Measurements from ENCODE around the gene RPUSD4. TPM values are rescaled to one million over a fixed set of nuclear protein-coding genes. Genes with fewer than 3 reads are reported as not detected.

Gene RPUSD4
- total and polyA plus RNA-seq, 2 experiments from 2014 or later = 12.1 to 21.3 TPM

DNA sequence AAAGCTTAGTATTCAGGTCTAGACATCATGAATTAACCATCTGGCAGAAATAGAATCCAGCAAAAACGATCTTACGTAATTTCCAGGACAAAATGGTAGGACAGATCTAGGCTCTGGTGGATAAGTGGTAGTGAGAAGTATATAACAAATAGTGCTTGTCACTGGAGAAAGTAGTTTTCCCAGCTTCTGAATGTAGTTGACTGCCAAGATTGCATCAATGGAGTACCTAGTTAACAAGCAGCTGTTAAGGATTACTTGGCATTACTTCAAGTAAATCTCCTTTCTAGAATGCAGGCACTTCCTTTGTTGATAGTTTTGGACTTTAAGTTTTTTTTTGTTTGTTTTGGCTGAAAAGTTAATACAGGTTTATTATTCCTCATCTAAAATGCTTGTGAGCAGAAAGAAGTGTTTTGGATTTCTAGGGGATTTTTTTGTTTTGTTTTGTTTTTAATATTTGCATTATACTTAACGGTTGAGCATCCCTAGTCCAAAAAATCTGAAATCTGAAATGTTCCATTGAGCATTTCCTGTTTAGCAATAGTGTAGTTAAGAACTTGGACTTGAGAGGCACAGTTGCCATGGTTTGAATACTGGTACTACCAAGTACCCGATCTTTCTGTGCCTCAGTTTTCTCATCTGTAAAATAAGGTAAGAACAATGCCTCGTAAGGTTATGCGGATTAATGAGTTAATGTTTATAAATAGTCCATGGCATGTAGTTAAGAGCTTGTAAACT, 20.4 kb upstream of the RPUSD4 start:
- H3K36me3 ChIP-seq (ENCODE audit: low read depth) = no peaks in the 10 kb centered on the region
- peaks cover 27% of the 10 kb centered on the region for H3K79me2 ChIP-seq (ENCODE audit: insufficient read depth)
- H3K4me2 ChIP-seq (ENCODE audit: unreplicated experiment) = no peak overlapping the region
- H3K4me3 ChIP-seq = no peak overlapping the region
- H3F3A ChIP-seq (ENCODE audit: insufficient read depth) = 0 out of 2 replicates have a peak, but pooled peaks cover 5% of the 10 kb centered on the region
- no peak overlapping the region for H2AFZ ChIP-seq
- no peaks in the 10 kb centered on the region for H3K9me2 ChIP-seq (ENCODE audit: insufficient read depth)
- in situ Hi-C loops (cut with MboI) = no loop called here
- H4K20me1 ChIP-seq (ENCODE audit: insufficient read depth) = no peaks in the 10 kb centered on the region
- 86 to 90% methylated on average over 6 of the region's 6 CpGs for WGBS, 2 experiments (ENCODE audit: low coverage in 1 of 2, low lambda C conversion rate in 2 of 2, missing lambda C conversion rate in 2 of 2)
- H3K27ac ChIP-seq = no peak overlapping the region
- no peaks in the 10 kb centered on the region for H3K9me3 ChIP-seq (ENCODE audit: low read depth)
- no peak overlapping the region for H3K9ac ChIP-seq
- H3K27me3 ChIP-seq (replicated peaks; ENCODE audit: insufficient read depth) = no peaks in the 10 kb centered on the region
- no peak for TF ChIP-seq EZH2phosphoT487 (IDR thresholded peaks at IDR 0.05; ENCODE audit: insufficient read depth, low read depth)
- no peak for TF ChIP-seq EZH2 (IDR thresholded peaks at IDR 0.05; ENCODE audit: insufficient read depth, poor library complexity, severe bottlenecking)
- DNase-seq = no peak
- H3K4me1 ChIP-seq (ENCODE audit: insufficient read depth) = no peaks in the 10 kb centered on the region

DNA sequence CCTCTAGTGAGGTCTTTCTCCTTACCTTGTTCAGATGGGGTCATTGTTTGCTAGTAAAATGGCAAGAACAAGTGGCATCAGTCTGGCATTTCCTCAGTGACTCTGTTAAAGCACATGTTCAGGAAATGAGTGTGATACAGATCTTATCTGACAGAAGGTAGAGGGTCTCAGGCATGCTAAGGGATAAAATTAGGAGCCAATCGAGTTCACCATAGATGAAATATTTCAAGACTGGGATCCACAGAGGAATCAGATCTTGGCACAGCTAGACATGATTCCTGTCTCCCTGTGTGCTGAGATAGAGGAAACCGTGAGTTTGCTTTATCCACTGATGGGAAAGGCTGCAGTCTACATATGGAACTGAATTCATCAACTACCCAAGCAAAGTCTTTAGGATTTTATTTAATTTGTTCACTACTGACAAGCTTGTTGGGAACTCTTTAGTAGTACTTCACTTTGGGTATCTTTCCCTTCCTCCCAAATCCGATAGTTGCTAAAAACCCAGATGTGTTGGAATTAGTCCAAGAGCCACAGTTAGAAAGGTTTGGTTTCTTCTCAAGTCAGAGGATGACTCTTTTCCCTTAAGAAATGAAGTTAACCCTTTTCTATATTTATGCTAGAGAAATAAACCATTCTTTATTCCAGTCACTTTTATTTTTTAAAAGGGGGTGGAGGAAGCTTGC, 18.5 kb upstream of the RPUSD4 start:
- no peaks in the 10 kb centered on the region for H3K9me3 ChIP-seq (ENCODE audit: low read depth)
- no peaks in the 10 kb centered on the region for H4K20me1 ChIP-seq (ENCODE audit: insufficient read depth)
- no peaks in the 10 kb centered on the region for H3K4me1 ChIP-seq (ENCODE audit: insufficient read depth)
- H3K36me3 ChIP-seq (ENCODE audit: low read depth) = no peaks in the 10 kb centered on the region
- TF ChIP-seq EZH2 (IDR thresholded peaks at IDR 0.05; ENCODE audit: insufficient read depth, poor library complexity, severe bottlenecking) (no peak), EZH2phosphoT487 (IDR thresholded peaks at IDR 0.05; ENCODE audit: insufficient read depth, low read depth) (no peak)
- H3F3A ChIP-seq (ENCODE audit: insufficient read depth) = 0 out of 2 replicates have a peak, but pooled peaks cover 5% of the 10 kb centered on the region
- no peak overlapping the region for H2AFZ ChIP-seq
- H3K27me3 ChIP-seq (replicated peaks; ENCODE audit: insufficient read depth) = no peaks in the 10 kb centered on the region
- no peaks in the 10 kb centered on the region for H3K9me2 ChIP-seq (ENCODE audit: insufficient read depth)
- WGBS, 2 experiments (ENCODE audit: low coverage in 1 of 2, low lambda C conversion rate in 2 of 2, missing lambda C conversion rate in 2 of 2) = 41 to 47% methylated on average over 3 of the region's 3 CpGs
- in situ Hi-C loops (cut with MboI) = no loop called here
- peak; percentile 12 for DNase-seq
- H3K4me2 ChIP-seq (ENCODE audit: unreplicated experiment) = no peak overlapping the region
- no peak overlapping the region for H3K4me3 ChIP-seq
- peaks cover 41% of the 10 kb centered on the region for H3K79me2 ChIP-seq (ENCODE audit: insufficient read depth)
- H3K9ac ChIP-seq = no peak overlapping the region
- H3K27ac ChIP-seq = no peak overlapping the region

DNA sequence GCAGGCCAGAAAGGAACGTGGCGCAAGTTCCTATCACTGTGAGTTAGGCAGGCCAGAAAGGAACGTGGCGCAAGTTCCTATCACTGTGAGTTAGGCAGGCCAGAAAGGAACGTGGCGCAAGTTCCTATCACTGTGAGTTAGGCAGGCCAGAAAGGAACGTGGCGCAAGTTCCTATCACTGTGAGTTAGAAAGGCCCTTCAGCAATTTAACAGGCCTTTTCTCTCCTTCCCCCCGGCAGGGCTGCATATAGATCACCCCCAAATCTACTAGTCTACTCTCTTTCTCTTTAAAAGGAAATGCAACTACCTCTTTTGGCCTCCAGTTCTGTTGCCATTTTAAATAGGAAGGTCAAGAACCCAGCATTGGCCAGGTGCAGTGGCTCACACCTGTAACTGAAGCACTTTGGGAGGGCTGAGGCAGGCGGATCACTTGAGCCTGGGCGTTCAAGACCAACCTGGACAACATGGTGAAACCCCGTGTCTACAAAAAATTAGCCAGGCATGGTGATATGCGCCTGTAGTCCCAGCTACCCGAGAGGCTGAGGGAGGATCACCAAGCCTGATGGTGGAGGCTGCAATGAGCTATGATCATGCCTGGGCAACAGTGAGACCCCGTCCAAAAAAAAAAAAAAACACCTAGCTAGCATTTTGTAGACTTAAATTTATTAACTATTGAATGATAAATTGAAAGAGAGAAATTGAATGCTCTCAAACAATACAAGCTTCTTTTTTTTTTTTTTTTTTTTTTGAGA, 15.1 kb upstream of the RPUSD4 start:
- in situ Hi-C loops (cut with MboI) = no loop called here
- Histone ChIP-seq H3K4me2 (ENCODE audit: unreplicated experiment) (no peak overlapping the region), H3K79me2 (ENCODE audit: insufficient read depth) (peaks cover 66% of the 10 kb centered on the region), H3F3A (ENCODE audit: insufficient read depth) (no peaks in the 10 kb centered on the region), H4K20me1 (ENCODE audit: insufficient read depth) (no peaks in the 10 kb centered on the region), H3K9ac (no peak overlapping the region), H3K27ac (no peak overlapping the region), H2AFZ (no peak overlapping the region), H3K36me3 (ENCODE audit: low read depth) (no peaks in the 10 kb centered on the region), H3K4me3 (no peak overlapping the region), H3K4me1 (ENCODE audit: insufficient read depth) (no peaks in the 10 kb centered on the region), H3K9me2 (ENCODE audit: insufficient read depth) (no peaks in the 10 kb centered on the region), H3K27me3 (replicated peaks; ENCODE audit: insufficient read depth) (no peaks in the 10 kb centered on the region), H3K9me3 (ENCODE audit: low read depth) (no peaks in the 10 kb centered on the region)
- TF ChIP-seq EZH2phosphoT487 (IDR thresholded peaks at IDR 0.05; ENCODE audit: insufficient read depth, low read depth) = no peak
- no peak for TF ChIP-seq EZH2 (IDR thresholded peaks at IDR 0.05; ENCODE audit: insufficient read depth, poor library complexity, severe bottlenecking)
- WGBS, 2 experiments (ENCODE audit: low coverage in 1 of 2, low lambda C conversion rate in 2 of 2, missing lambda C conversion rate in 2 of 2) = 86 to 93% methylated on average over 7 to 11 of the region's 15 CpGs
- DNase-seq = no peak

DNA sequence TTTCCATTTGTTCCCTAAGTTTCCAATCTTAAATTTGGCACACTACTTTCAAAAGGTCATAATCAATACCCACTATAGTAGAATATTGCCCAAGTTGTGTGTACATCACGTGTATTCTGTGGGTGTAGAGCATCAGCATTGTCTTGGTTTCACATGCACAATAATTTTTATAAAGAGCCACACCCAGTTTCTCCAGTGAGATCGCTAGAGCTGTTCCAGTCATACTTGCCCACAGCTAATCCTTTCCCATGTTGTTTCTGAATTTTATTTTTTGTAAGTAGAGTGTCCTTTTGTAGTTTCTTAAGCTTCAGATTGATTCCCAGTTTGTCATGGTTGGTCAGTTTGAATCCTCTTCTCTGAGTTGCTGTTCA, 13.8 kb upstream of the RPUSD4 start:
- 17 to 20% methylated on average over 2 of the region's 2 CpGs for WGBS, 2 experiments (ENCODE audit: low coverage in 1 of 2, low lambda C conversion rate in 2 of 2, missing lambda C conversion rate in 2 of 2)
- peak; percentile 50 for DNase-seq
- Histone ChIP-seq H3K9me3 (ENCODE audit: low read depth) (no peaks in the 10 kb centered on the region), H3K79me2 (ENCODE audit: insufficient read depth) (peaks cover 78% of the 10 kb centered on the region), H3K4me1 (ENCODE audit: insufficient read depth) (no peaks in the 10 kb centered on the region), H3F3A (ENCODE audit: insufficient read depth) (no peaks in the 10 kb centered on the region), H4K20me1 (ENCODE audit: insufficient read depth) (no peaks in the 10 kb centered on the region), H3K9me2 (ENCODE audit: insufficient read depth) (no peaks in the 10 kb centered on the region), H3K9ac (no peak overlapping the region), H2AFZ (no peak overlapping the region), H3K27ac (no peak overlapping the region), H3K4me2 (ENCODE audit: unreplicated experiment) (no peak overlapping the region), H3K4me3 (no peak overlapping the region), H3K27me3 (replicated peaks; ENCODE audit: insufficient read depth) (no peaks in the 10 kb centered on the region), H3K36me3 (ENCODE audit: low read depth) (no peaks in the 10 kb centered on the region)
- in situ Hi-C loops (cut with MboI) = no loop called here
- no peak for TF ChIP-seq EZH2phosphoT487 (IDR thresholded peaks at IDR 0.05; ENCODE audit: insufficient read depth, low read depth)
- TF ChIP-seq EZH2 (IDR thresholded peaks at IDR 0.05; ENCODE audit: insufficient read depth, poor library complexity, severe bottlenecking) = no peak
